NB4 (cell line): ENCODE data around the gene RNASE2.

ENCODE experiments used
- MAX ChIP-seq: IDR thresholded peaks from 2 replicates; pipeline ENCODE4 v1.6.1; 2011; ENCODE audit warnings: low read depth, low read length
- MYC ChIP-seq: IDR thresholded peaks from 2 replicates; pipeline ENCODE4 v1.6.1; 2011; ENCODE audit warnings: low read depth, low read length
- POLR2A ChIP-seq: IDR thresholded peaks from 2 replicates; pipeline ENCODE4 v1.6.1; 2011; ENCODE audit warnings: mild to moderate bottlenecking; ENCODE audit not compliant: insufficient read length; ENCODE audit errors: extremely low read depth
- TF ChIP-seq, protein P1 (sequence below): IDR thresholded peaks from one replicate; pipeline ENCODE4 v1.5.1; 2012; ENCODE audit warnings: low read depth, low read length

GRCh38 chr14:20978687-20979086 lies 23.4 kb downstream of the RNASE2 start:
- TF ChIP-seq, protein P1, sequence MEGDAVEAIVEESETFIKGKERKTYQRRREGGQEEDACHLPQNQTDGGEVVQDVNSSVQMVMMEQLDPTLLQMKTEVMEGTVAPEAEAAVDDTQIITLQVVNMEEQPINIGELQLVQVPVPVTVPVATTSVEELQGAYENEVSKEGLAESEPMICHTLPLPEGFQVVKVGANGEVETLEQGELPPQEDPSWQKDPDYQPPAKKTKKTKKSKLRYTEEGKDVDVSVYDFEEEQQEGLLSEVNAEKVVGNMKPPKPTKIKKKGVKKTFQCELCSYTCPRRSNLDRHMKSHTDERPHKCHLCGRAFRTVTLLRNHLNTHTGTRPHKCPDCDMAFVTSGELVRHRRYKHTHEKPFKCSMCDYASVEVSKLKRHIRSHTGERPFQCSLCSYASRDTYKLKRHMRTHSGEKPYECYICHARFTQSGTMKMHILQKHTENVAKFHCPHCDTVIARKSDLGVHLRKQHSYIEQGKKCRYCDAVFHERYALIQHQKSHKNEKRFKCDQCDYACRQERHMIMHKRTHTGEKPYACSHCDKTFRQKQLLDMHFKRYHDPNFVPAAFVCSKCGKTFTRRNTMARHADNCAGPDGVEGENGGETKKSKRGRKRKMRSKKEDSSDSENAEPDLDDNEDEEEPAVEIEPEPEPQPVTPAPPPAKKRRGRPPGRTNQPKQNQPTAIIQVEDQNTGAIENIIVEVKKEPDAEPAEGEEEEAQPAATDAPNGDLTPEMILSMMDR = no peak
- TF ChIP-seq POLR2A = no peak
- no peak for TF ChIP-seq MAX
- TF ChIP-seq MYC = no peak
